ENCODE results near the gene PRDM1. TPM values are rescaled to one million over a fixed set of nuclear protein-coding genes. Genes with fewer than 3 reads are reported as not detected.

PRDM1 gene
- total RNA-seq, 1 donor from 2014 or later, result 9.5 TPM

DNA sequence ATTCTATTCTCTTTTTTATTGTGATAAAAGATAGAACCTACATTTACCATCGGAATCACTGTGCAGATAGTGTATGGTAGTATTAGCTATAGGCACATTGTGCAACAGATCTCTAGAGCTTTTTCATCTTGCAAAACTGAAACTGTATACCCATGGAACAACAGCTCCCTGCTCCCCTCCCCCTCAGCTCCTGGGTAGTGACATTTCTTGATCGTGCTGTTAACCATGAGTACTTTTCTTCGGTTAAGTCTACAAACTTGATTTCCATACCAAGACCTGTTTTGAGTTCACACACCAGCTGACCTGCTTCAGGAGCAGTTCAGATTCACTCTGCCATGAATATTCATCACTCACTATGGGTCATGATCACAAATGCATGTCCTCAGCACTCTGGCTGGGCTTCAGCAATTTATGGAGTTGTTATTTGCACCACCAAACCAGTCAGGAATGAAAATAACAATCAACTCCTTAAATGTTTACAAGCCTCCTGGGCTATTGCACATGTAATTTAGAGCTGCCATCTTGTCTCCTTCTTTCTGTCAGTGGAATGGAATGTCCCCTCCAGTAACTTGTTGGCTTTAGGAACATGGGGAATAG is 32.8 kb downstream of the PRDM1 start:
- no peak for DNase-seq

DNA sequence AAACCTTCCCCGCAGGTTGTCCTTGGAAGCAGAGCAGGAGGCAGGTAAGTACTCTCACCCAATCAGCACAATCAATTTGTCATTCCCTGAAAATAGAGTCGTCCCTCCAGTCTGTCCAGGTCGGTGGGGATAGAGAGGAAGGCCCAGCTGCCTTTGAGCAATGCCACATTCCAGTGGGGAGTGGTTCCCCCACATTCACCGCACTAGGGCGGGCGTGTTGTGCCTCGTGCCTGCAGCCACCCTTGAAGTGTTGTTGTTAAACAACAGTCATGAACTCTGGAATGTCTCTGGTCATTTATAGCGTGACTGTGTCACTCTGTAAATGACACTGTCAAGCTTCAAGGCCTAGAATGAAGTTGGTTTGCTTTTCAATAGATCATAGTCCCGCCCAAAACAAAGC is 33.4 kb downstream of the PRDM1 start:
- no peak for DNase-seq

DNA sequence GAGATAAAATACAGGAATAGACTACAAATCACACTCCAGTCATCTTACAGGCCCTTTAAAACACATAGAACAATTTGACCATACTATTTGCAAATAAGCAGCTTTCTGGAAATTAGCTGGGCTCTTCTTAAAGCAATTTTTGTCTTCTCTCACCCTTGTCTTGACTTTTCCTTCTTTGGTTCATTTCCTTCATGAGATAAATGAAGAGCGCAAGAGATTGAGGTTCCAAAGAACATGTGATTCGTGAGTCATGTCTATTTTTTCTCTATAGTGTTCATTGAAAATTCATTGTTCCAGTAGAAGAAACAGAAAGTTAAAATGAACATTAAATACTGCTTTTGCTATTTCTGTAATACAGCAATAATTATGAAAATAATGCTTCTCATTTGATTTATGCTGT is 33.9 kb downstream of the PRDM1 start:
- no peak for DNase-seq

DNA sequence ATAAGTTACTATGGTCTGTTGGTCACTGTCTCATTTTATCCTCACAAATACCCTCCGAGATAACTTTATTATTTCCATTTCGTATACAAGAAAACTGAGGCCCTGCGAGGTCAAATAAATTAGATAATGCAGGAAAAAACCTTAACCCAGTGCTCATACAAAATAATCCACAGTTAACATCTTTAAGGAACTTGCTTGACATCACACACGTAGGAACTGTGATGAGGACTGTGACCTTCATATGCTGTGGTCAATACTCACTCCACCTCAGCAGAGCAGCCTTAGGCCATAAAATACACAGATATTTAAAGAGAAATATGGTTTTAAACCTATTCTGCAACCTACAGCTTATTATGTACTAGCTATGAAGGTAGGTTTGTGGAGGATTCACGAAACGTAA is 34.3 kb downstream of the PRDM1 start:
- no peak for DNase-seq

GRCh38 chr6:106122306-106122918 is 36.3 kb downstream of the PRDM1 start:
- no peak for DNase-seq

GRCh38 chr6:106122938-106123656 is 37.0 kb downstream of the PRDM1 start:
- DNase-seq, result no peak

- no peak for DNase-seq
These were observed 37.9 kb downstream of the PRDM1 start for GRCh38 chr6:106124015-106124414.

GRCh38 chr6:106124437-106125430 is 38.6 kb downstream of the PRDM1 start:
- DNase-seq, result no peak

DNA sequence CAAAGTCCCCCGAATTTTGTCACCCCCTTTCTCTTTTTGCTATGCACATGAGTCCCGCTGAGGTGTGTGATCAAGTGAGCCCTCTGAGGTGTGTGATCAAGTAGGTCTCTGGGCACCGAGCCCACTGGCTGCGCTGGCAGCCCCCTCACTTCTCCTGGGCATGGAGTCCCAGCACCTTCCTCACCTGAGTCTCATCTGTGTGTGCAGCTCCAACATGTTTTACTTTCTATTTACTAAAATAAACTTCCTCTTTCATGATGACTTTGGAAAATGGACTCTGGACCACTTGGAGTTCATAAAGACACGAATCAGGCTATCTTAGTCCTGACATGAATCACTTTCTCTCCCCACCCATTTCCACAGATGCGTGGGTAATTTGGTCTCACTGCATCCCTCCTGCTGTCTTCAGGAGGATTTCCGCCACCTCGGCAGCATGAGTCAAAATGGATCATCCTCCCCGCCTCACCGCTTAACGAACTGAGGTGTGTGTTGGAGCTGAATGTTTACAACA is 39.8 kb downstream of the PRDM1 start:
- DNase-seq, result no peak

GRCh38 chr6:106126482-106126881 is 40.3 kb downstream of the PRDM1 start:
- DNase-seq, result no peak

DNA sequence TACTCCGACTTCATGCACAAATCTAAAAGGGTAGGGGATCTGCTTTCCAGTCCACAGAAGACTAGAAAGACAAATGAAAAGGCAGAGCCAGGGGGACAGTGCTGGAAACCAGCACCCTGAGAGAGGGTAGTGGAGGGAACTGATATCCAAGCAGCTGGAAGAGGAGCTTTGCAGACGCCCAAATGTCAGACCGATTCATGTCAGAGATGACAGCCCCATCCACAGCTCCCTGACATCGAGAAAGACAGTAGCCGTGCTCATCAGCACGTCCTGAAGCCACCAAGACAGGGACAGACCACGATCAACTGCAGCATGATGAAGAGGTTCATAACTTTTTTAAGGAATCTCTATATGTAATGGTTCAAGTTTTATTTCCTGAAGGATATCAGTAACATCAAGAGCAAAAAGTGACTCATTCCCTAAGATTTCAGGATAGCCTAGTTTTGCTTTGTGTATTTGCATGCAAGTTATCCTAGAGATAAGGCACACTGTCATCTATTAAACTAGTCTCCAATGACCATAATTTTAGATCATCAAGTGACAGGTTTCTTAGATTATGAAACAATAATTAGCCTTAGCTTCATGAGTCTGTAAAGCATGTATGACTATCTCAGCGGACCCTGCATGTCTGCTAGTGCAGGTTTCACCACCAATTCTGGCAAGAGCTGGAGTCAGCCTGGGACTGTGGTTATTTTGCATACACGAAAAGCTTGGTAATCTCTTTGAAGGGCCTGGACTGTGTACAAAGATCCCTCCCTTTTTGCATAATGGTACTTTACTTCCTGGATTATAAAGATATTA is 43.0 kb downstream of the PRDM1 start:
- DNase-seq, result no peak

- DNase-seq, result no peak
These were observed 46.1 kb downstream of the PRDM1 start for GRCh38 chr6:106132153-106132698.

- DNase-seq, result no peak
These were observed 46.9 kb downstream of the PRDM1 start for GRCh38 chr6:106133040-106133439.

- DNase-seq, result no peak
These were observed 48.1 kb downstream of the PRDM1 start for GRCh38 chr6:106134087-106134770.

- DNase-seq, result peak; percentile 16
These were observed 48.9 kb downstream of the PRDM1 start for GRCh38 chr6:106134906-106135634.

DNA sequence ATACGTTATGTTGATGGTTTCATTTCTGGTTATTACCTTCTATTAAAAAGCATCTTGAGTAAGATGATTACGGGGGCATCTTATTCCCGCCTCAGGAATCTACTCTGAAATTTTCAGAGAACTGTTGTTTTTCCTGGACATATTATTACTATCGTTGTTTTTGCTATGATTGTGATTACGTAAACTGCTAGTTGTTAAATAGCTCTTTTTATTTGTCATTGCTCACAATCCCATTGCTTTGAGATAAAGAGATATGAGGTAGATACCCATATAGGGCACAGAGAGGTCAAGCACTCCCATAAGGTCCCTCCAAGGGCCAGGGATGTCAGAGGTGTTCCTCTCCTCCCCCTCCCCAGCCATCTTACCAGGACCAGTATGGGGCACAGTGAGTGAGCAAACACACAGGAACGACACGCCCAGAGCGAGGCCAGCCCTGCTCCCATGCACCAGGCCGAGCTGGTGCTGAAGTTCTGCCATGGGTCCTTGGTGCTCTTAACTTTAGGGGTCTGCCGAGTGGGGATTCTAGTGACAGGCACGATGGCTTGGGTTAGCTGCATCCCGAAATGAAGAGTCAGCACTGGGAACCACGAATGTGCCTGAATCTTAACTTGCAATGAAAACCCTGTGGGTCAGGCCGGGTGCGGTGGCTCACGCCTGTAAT is 49.9 kb downstream of the PRDM1 start:
- no peak for DNase-seq

DNA sequence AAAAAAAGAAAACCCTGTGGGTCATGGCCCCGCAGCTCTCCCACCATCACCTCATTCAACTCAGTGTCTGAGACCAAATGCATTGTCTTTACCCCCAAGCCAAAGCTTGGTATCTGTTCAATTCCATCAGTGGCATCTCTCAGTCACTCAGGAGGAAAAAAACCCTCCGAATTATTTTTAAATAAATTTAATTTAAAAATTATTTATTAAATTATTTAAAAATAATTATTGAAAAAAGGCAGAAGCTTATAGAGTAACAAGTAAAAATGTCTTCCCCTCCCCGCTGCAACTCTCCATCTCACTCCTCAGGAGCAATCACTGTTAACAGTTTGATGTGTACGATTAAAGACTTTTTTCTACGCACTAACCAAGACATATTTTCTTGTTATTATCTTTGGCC is 50.7 kb downstream of the PRDM1 start:
- DNase-seq, result no peak

GRCh38 chr6:106138151-106138550 is 52.0 kb downstream of the PRDM1 start:
- DNase-seq, result no peak

DNA sequence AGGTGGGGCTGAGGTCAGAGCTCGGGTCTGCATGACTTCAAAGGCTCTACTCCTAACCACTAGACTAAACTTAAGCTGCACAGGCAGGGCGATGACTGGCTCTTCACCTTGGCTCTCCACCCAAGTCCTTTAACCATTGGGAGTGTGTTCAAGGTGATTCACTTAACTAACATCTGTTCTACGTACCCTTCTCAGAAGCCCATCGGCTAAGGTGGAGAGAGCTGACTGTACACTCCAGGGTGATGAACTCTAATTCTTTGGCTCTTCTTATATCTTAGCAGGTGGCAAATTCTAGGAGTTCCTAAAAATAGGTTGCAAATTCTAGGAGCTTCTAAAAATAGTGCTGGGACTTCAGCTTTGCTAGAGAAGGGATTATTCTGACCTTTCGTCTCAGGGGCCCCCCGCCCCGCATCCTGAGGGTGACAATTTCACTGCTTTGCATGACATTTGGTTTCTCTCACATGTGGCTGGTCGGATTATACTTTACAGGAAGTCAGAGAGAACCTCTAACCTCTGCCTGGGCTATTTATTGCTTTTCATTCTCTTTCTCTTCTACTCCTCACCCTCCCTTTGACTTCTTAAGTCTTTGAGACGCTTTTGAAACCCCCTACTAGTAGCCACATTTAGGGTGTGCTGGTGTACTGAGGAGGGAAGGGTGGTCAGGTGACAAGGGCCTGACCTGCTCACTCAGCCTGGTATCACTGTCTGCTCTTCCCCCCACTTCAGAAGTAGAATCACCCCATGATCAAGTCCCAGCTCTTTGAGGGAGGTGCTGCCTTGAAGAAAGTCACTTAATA is 55.5 kb downstream of the PRDM1 start:
- DNase-seq, result no peak

All from dermis blood vessel endothelial cell (primary cell).